HepG2 (cell line): ENCODE data around the gene PIR. TPM values are rescaled to one million over a fixed set of nuclear protein-coding genes. Genes with fewer than 3 reads are reported as not detected.

Experiments
- ATAC-seq: fragments of 200-7000 bp; cut with Tn5 transposase; 3 replicates; pipeline ENCODE4 v1.9.1; 2020; ENCODE audit warnings: mild to moderate bottlenecking, moderate library complexity
- BruUV-seq: library from RNA; stranded (reverse); fragments of 400-500 nt; replicated peaks from 2 replicates; lab custom pipeline; 2021; lab: Mats Ljungman, UMichigan
- CTCF ChIA-PET: fragments of 300-600 bp; formaldehyde crosslinking; extraction: SDS; loops from one replicate; lab custom pipeline; 2021; ENCODE audit warnings: low total read pairs, inconsistent platforms, low intra/inter-chr PET ratio; lab: Yijun Ruan, JAX
- POLR2A ChIA-PET: fragments of 350-600 bp; sonication (Branson Sonifier 250); formaldehyde crosslinking; loops from one replicate; lab custom pipeline; 2020; ENCODE audit warnings: antibody characterized with exemption, inconsistent platforms; lab: Yijun Ruan, JAX
- DNase-seq: peaks from one replicate; pipeline ENCODE4 v3.0.0-alpha.2; 2015; ENCODE audit warnings: low spot score
- FAIRE-seq: peaks from 3 replicates; lab custom pipeline; 2011; peaks lifted over from hg19 to GRCh38; lab: Jason Lieb, UNC
- H2AFZ ChIP-seq: one replicate; pipeline ENCODE4 v1.6.1; 2011; ENCODE audit warnings: low read length, inconsistent platforms
- H3K27ac ChIP-seq: fragments of 300-600 bp; 3 replicates; pipeline ENCODE4 v1.8.0; 2011; ENCODE audit warnings: mixed run types, mild to moderate bottlenecking, mixed read lengths, low read length, inconsistent platforms; ENCODE audit not compliant: insufficient read depth; ENCODE audit errors: extremely low read length
- H3K27me3 ChIP-seq, 2 experiments: fragments of 200-600 bp in 1 of 2; 2 replicates in 1 of 2; 3 replicates in 1 of 2; pipeline versions ENCODE4 v1.6.0 to v1.8.0; 2011; ENCODE audit warnings: low read length in 2 of 2, mild to moderate bottlenecking in 2 of 2, moderate library complexity in 2 of 2, inconsistent platforms in 1 of 2; ENCODE audit not compliant: insufficient read depth in 2 of 2, control insufficient read depth in 1 of 2
- H3K36me3 ChIP-seq, 2 experiments: fragments of 200-600 bp in 1 of 2; replicated peaks in 1 of 2; 2 replicates in 1 of 2; 3 replicates in 1 of 2; pipeline versions ENCODE4 v1.5.1 to v1.8.0; 2011; ENCODE audit warnings: low read length in 2 of 2, inconsistent platforms in 1 of 2; ENCODE audit not compliant: insufficient read depth in 2 of 2, control insufficient read depth in 1 of 2
- H3K4me1 ChIP-seq: 2 replicates; pipeline ENCODE4 v1.5.1; 2012; ENCODE audit warnings: low read length, inconsistent platforms; ENCODE audit not compliant: insufficient read depth
- H3K4me2 ChIP-seq: 2 replicates; pipeline ENCODE4 v1.6.0; 2011; ENCODE audit warnings: low read depth, low read length, inconsistent platforms
- H3K4me3 ChIP-seq, 3 experiments: fragments of 200-600 bp in 1 of 3; sonication (generic), shearing (Covaris generic) in 1 of 3; replicated peaks in 1 of 3; 2 replicates each; pipeline ENCODE4 v1.5.1; 2011 to 2016; ENCODE audit warnings: low read length in 3 of 3, inconsistent platforms in 2 of 3, low read depth in 2 of 3, mild to moderate bottlenecking in 2 of 3, control low read depth in 1 of 3, mixed read lengths in 1 of 3; ENCODE audit not compliant: insufficient read depth in 1 of 3
- H3K79me2 ChIP-seq: one replicate; pipeline ENCODE4 v1.6.1; 2011; ENCODE audit warnings: low read length, inconsistent platforms; ENCODE audit not compliant: insufficient read depth
- H3K9ac ChIP-seq: 2 replicates; pipeline ENCODE4 v1.6.0; 2011; ENCODE audit warnings: mild to moderate bottlenecking, low read depth, low read length, inconsistent platforms; ENCODE audit not compliant: insufficient read depth
- H3K9me3 ChIP-seq: 2 replicates; pipeline ENCODE4 v1.5.1; 2012; ENCODE audit warnings: mild to moderate bottlenecking, low read length
- H4K20me1 ChIP-seq: 2 replicates; pipeline ENCODE4 v1.6.0; 2011; ENCODE audit warnings: inconsistent platforms, mild to moderate bottlenecking, low read length, moderate library complexity; ENCODE audit not compliant: insufficient read depth
- GATAD1 ChIP-seq: IDR thresholded peaks from 2 replicates; pipeline ENCODE4 v1.6.1; 2016; ENCODE audit warnings: missing genetic modification reagents, missing compliant biosample characterization
- JUNB ChIP-seq: sonication (generic); formaldehyde crosslinking; IDR thresholded peaks from 2 replicates; pipeline ENCODE4 v1.8.0; 2022; ENCODE audit warnings: missing genetic modification reagents, mild to moderate bottlenecking, borderline replicate concordance
- MAFF ChIP-seq: IDR thresholded peaks from 2 replicates; pipeline ENCODE4 v1.6.1; 2011; ENCODE audit warnings: low read depth, low read length, improper control_type of control experiment
- MNT ChIP-seq: fragments of 450-650 bp; IDR thresholded peaks from 2 replicates; pipeline ENCODE4 v1.6.1; 2016
- SSRP1 ChIP-seq: IDR thresholded peaks from 2 replicates; pipeline ENCODE4 v1.6.1; 2016; ENCODE audit warnings: control low read depth
- TBP ChIP-seq: sonication (generic); formaldehyde crosslinking; IDR thresholded peaks from 2 replicates; pipeline ENCODE4 v1.5.0; 2020; ENCODE audit warnings: missing genetic modification reagents
- ZBTB43 ChIP-seq: sonication (generic); formaldehyde crosslinking; conservative IDR thresholded peaks from 2 replicates; pipeline ENCODE4 v1.4.0; 2020; ENCODE audit warnings: missing genetic modification reagents
- ZNF383 ChIP-seq: sonication (generic); formaldehyde crosslinking; IDR thresholded peaks from 2 replicates; pipeline ENCODE4 v1.4.0; 2020; ENCODE audit warnings: missing genetic modification reagents, mild to moderate bottlenecking, borderline replicate concordance
- ZNF710 ChIP-seq: sonication (generic); formaldehyde crosslinking; IDR thresholded peaks from 2 replicates; pipeline ENCODE4 v1.5.0; 2020; ENCODE audit warnings: mild to moderate bottlenecking, missing genetic modification reagents, borderline replicate concordance
- WGBS: methylation state at CpG from one replicate; pipeline ENCODE4 v1.1.6; 2017; ENCODE audit warnings: low lambda C conversion rate; 5-methylcytosine and 5-hydroxymethylcytosine counted together
- in situ Hi-C: cut with HindIII; loops from 2 replicates; pipeline ENCODE4 v1.10.0; 2017; ENCODE audit warnings: low pct_unique_long_range_greater_than_20kb; ENCODE audit not compliant: extremely low pct_ligation_motif_present
- intact Hi-C: fragments of 100-400 bp; cut with micrococcal nuclease; formaldehyde crosslinking; loops from one replicate; pipeline ENCODE4 v1.10.0; 2022; ENCODE audit not compliant: unreplicated experiment
- polyA plus RNA-seq, 8 experiments: library from polyadenylated mRNA; depleted of rRNA in 3 of 8; stranded (reverse) in 7 of 8; unstranded in 1 of 8; fragments of >200 nt; fragmentation: Illumina TruSeq in 4 of 8; extraction: Trizol in 4 of 8; gene quantifications; 2 replicates each; pipeline versions ENCODE4 v1.2.1 to v1.2.3, GENCODE V29; 2011 to 2016; ENCODE audit warnings: low read depth in 4 of 8, missing spikeins in 1 of 8, mixed read lengths in 1 of 8; ENCODE audit not compliant: insufficient read depth in 1 of 8
- total RNA-seq, 5 experiments: library from RNA; depleted of rRNA; stranded (reverse); fragments of >200 nt; fragmentation: Illumina TruSeq; extraction: Trizol; gene quantifications; 2 replicates each; pipeline ENCODE4 v1.2.3, GENCODE V29; 2016; ENCODE audit warnings: low read depth in 1 of 5

The PIR gene
- total and polyA plus RNA-seq, 2 of the 13 experiments (the other 11 are each of a cell fraction or from before 2014, with no cell fraction given), result 12.2 to 38.0 TPM

GRCh38 chrX:15401378-15401777 is 91.8 kb downstream of the PIR start:
- WGBS, result 100% methylated on average over 2 of the region's 2 CpGs
- intact Hi-C loops (no loop called here), in situ Hi-C loops (no loop called here)
- no peak overlapping the region for H3K4me3 ChIP-seq
- no peak overlapping the region for H3K4me2 ChIP-seq
- no peaks in the 10 kb centered on the region for H3K4me1 ChIP-seq
- CTCF ChIA-PET, result no interaction called here
- POLR2A ChIA-PET, result no interaction called here
- DNase-seq, result no peak
- no peaks in the 10 kb centered on the region for H3K9me3 ChIP-seq
- H3K36me3 ChIP-seq, result no peaks in the 10 kb centered on the region
- TF ChIP-seq GATAD1 (no peak), ZBTB43 (CRISPR knock-in tag) (no peak), SSRP1 (CRISPR knock-in tag) (no peak), ZNF383 (CRISPR knock-in tag) (no peak), ZNF710 (no peak), TBP (CRISPR knock-in tag) (no peak), MAFF (no peak), MNT (no peak), JUNB (CRISPR knock-in tag) (no peak)
- ATAC-seq, result no peak
- H3K27ac ChIP-seq, result no peak overlapping the region
- no peak overlapping the region for H3K9ac ChIP-seq
- H4K20me1 ChIP-seq, result no peaks in the 10 kb centered on the region
- no TSS peak for BruUV-seq
- H2AFZ ChIP-seq, result no peak overlapping the region
- no peaks in the 10 kb centered on the region for H3K79me2 ChIP-seq
- no peak for FAIRE-seq
- H3K27me3 ChIP-seq, result no peaks in the 10 kb centered on the region
